Endothelial cell of coronary artery (primary cell): ENCODE measurements around the gene SMPD1. TPM values are rescaled to one million over a fixed set of nuclear protein-coding genes. Genes with fewer than 3 reads are reported as not detected.

Experiments used
- total RNA-seq: library from RNA; depleted of rRNA; stranded (reverse); fragments of >200 nt; gene quantifications from 2 replicates; pipeline ENCODE4 v1.2.3, GENCODE V29; 2014

The SMPD1 gene
- 13.0 and 23.2 TPM in 2 replicates for total RNA-seq

DNA sequence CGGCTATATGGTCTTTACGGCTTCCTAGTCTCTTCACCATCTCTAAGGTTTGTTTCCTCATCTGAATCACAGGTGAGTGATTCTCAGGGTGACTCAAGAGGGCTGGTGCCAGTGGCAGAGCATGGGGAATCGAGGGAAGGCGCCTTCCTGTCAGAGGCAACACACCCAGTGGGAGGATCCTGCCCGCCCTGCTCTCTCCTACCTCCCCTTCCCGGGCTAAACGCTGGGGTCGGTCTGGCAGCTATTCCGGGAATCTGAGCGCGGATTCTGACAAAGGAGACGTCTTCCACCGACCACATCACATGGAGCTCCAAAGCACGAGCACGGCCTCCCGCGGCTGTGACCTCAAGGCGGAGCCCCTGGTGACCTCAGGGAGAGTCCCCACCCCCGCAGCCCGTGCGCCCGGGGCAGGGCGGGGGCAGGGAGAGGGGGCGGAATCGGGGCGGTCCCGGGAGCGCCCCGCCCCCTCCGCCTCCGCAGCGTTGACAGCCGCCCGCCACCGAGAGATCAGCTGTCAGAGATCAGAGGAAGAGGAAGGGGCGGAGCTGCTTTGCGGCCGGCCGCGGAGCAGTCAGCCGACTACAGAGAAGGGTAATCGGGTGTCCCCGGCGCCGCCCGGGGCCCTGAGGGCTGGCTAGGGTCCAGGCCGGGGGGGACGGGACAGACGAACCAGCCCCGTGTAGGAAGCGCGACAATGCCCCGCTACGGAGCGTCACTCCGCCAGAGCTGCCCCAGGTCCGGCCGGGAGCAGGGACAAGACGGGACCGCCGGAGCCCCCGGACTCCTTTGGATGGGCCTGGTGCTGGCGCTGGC is at the start of gene SMPD1:
Gene SMPD1 (plus strand): TSS at position 570 of the 813 bp plus-strand sequence. CDS start 125 bp downstream, at position 695.

DNA sequence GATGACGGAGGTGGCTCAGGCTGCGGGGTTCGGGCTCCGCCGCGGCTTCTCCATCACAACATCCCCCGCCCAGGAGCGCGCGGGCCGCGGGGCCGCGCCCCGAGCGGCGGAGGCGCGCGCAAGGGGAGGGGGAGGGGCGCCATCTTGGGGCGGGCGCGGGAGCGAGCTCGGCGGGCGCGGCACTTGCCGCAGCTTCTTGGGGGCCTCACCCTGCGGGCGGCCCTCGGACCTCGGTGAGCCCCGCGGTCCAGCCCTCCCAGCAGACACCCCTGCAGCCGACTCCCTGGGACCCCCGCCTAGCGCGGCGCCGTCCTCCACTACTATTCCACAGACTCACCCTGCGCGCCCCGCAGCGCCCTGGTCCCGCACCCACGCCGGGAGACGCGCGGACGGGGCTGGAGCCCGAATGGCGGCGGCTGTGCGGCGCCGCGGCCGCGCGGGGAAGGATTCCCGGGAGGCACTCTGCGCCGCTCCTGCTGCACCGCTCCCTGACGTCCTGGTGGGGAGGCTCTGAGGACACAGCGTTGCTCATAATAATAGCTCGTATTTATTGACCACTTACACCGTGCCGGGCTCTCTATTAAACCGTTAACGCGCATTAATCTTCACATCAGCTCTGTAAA is 28.8 kb downstream of the SMPD1 start, which contains the start of gene APBB1:
Gene APBB1 (minus strand): TSS at position 86 of the 623 bp plus-strand sequence. CDS start 7,747 bp downstream, outside the sequence.

DNA sequence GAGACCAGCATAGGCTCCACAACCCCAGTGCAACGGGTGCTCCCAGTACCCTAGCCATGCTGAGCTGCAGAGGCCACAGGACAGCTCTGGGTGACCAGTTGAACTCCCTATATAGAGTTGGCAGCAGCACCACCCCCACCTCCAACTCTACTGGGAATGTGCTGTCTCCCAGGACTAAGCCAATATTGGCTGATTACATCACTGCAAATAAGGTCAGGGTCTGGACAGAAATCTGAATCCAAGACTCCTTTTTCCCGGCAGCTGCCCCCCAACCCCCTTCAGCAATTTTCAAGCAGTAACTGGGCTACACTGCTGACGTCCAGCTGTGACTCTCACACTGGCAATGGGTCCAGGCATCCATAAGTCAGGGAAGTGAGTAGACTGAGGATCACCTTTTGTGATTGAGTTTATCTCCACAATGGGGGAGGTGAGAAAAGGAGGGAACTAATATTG is 50.7 kb downstream of the SMPD1 start, which contains the start of gene HPX:
Gene HPX (minus strand): TSS at position 82 of the 453 bp plus-strand sequence. CDS start 24 bp downstream, at position 58.

Other genes with a start within 250 kb of the SMPD1 start
- gene OR52B2, start 220.1 kb upstream of the SMPD1 start, total RNA-seq: not detected in 2 replicates
- gene OR52W1, start 191.2 kb upstream of the SMPD1 start, total RNA-seq: not detected in 2 replicates
- gene C11orf42, start 184.9 kb upstream of the SMPD1 start, total RNA-seq: not detected in 2 replicates
- gene FHIP1B, start 155.8 kb upstream of the SMPD1 start, total RNA-seq: 7.4 and 9.0 TPM in 2 replicates
- not detected in 2 replicates for gene CNGA4, start 151.4 kb upstream of the SMPD1 start, total RNA-seq
- gene CCKBR, start 130.6 kb upstream of the SMPD1 start, total RNA-seq: not detected in 2 replicates
- 39.6 and 119 TPM in 2 replicates for gene CAVIN3, start 70.0 kb upstream of the SMPD1 start, total RNA-seq
- 46.8 and 56.2 TPM in 2 replicates for gene APBB1, start 28.6 kb downstream of the SMPD1 start, total RNA-seq
- 0.28 and 0.36 TPM in 2 replicates for gene HPX, start 50.5 kb downstream of the SMPD1 start, total RNA-seq
- 19.3 and 37.8 TPM in 2 replicates for gene TRIM3, start 83.5 kb downstream of the SMPD1 start, total RNA-seq
- gene ARFIP2, start 90.9 kb downstream of the SMPD1 start, total RNA-seq: 40.9 and 45.9 TPM in 2 replicates
- 19.6 and 21.1 TPM in 2 replicates for gene TIMM10B, start 91.0 kb downstream of the SMPD1 start, total RNA-seq
- 1.6 and 2.8 TPM in 2 replicates for gene DNHD1, start 106.8 kb downstream of the SMPD1 start, total RNA-seq
- 10.7 and 12.4 TPM in 2 replicates for gene RRP8, start 213.1 kb downstream of the SMPD1 start, total RNA-seq
- gene ILK, start 213.3 kb downstream of the SMPD1 start, total RNA-seq: 156 and 223 TPM in 2 replicates
- 50.7 and 67.4 TPM in 2 replicates for gene TAF10, start 221.7 kb downstream of the SMPD1 start, total RNA-seq
- 57.1 and 101 TPM in 2 replicates for gene TPP1, start 228.9 kb downstream of the SMPD1 start, total RNA-seq